GM21526 (cell line): ENCODE data around the gene FLACC1.
A peak's percentile ranks its signal among the peaks of the same experiment; 100 is the strongest.

Source experiments
- ATAC-seq: cut with Tn5 transposase; IDR thresholded peaks from one replicate; pipeline ENCODE4 v1.9.1; 2021; ENCODE audit warnings: moderate library complexity; ENCODE audit not compliant: unreplicated experiment, low FRiP score

Gene FLACC1

GRCh38 chr2:201280191-201281040 is 76.7 kb downstream of the FLACC1 start:
- no peak for ATAC-seq

- ATAC-seq = no peak
These were observed 78.1 kb downstream of the FLACC1 start for GRCh38 chr2:201279079-201279478.

GRCh38 chr2:201276511-201276910 is 80.6 kb downstream of the FLACC1 start:
- ATAC-seq = no peak

GRCh38 chr2:201275990-201276389 is 81.2 kb downstream of the FLACC1 start:
- ATAC-seq = no peak

- no peak for ATAC-seq
These were observed 82.1 kb downstream of the FLACC1 start for GRCh38 chr2:201275069-201275468.

GRCh38 chr2:201273330-201273983 is 83.7 kb downstream of the FLACC1 start:
- ATAC-seq = no peak

GRCh38 chr2:201271917-201272316 is 85.2 kb downstream of the FLACC1 start:
- no peak for ATAC-seq

GRCh38 chr2:201270293-201271001 is 86.7 kb downstream of the FLACC1 start:
- ATAC-seq = no peak

GRCh38 chr2:201269764-201270163 is 87.4 kb downstream of the FLACC1 start:
- ATAC-seq = no peak

GRCh38 chr2:201267278-201268030 is 89.7 kb downstream of the FLACC1 start:
- no peak for ATAC-seq

- ATAC-seq = no peak
These were observed 90.5 kb downstream of the FLACC1 start for GRCh38 chr2:201266629-201267028.

- ATAC-seq = no peak
These were observed 92.5 kb downstream of the FLACC1 start for GRCh38 chr2:201264472-201265173.

GRCh38 chr2:201263779-201264178 is 93.4 kb downstream of the FLACC1 start:
- ATAC-seq = no peak

GRCh38 chr2:201262718-201263117 is 94.4 kb downstream of the FLACC1 start:
- ATAC-seq = no peak

GRCh38 chr2:201261906-201262305 is 95.2 kb downstream of the FLACC1 start:
- ATAC-seq = no peak

GRCh38 chr2:201261471-201261870 is 95.7 kb downstream of the FLACC1 start:
- ATAC-seq = no peak

- ATAC-seq = peak; percentile 36
These were observed 96.8 kb downstream of the FLACC1 start, which contains the start of gene CASP8 for GRCh38 chr2:201260302-201260800. CASP8 (plus strand) TSS chr2:201260536; CDS start chr2:201266487, 5,951 bp downstream.

GRCh38 chr2:201258666-201259615 is 98.2 kb downstream of the FLACC1 start:
- no peak for ATAC-seq
